IMR-90 (cell line): ENCODE results near the gene A1BG. TPM values are rescaled to one million over a fixed set of nuclear protein-coding genes. Genes with fewer than 3 reads are reported as not detected.

Experiments
- ATAC-seq: fragments of 200-7000 bp; cut with Tn5 transposase; 2 replicates; pipeline ENCODE4 v1.9.1; 2020; ENCODE audit warnings: low read depth, mild to moderate bottlenecking, moderate library complexity
- BruUV-seq: library from RNA; stranded (reverse); fragments of 400-500 nt; replicated peaks from 2 replicates; lab custom pipeline; 2021; lab: Mats Ljungman, UMichigan
- CTCF ChIA-PET: fragments of 300-600 bp; formaldehyde crosslinking; extraction: SDS; loops from one replicate; lab custom pipeline; 2021; ENCODE audit warnings: antibody characterized with exemption; lab: Yijun Ruan, JAX
- POLR2A ChIA-PET: fragments of 300-600 bp; sonication (Branson Sonifier 250); formaldehyde crosslinking; loops from one replicate; lab custom pipeline; 2022; ENCODE audit warnings: antibody characterized with exemption; ENCODE audit not compliant: unreplicated experiment; lab: Charles Lee
- DNase-seq: peaks from one replicate; pipeline ENCODE4 v3.0.0; 2013
- H2AFZ ChIP-seq: replicated peaks from 2 replicates; pipeline ENCODE3; 2013; ENCODE audit warnings: low read length, mild to moderate bottlenecking; ENCODE audit not compliant: poor library complexity
- H2AK5ac ChIP-seq: 2 replicates; pipeline ENCODE4 v1.6.1; 2013; ENCODE audit warnings: low read depth, low read length, inconsistent platforms
- H2AK9ac ChIP-seq: replicated peaks from 2 replicates; pipeline ENCODE3; 2013; ENCODE audit warnings: mild to moderate bottlenecking, low read depth, low read length, moderate library complexity; ENCODE audit not compliant: poor library complexity
- H2BK120ac ChIP-seq: 2 replicates; pipeline ENCODE4 v1.6.1; 2013; ENCODE audit warnings: low read depth, low read length, inconsistent platforms
- H2BK15ac ChIP-seq: 3 replicates; pipeline ENCODE4 v1.6.1; 2013; ENCODE audit warnings: low read depth, low read length, inconsistent platforms
- H2BK20ac ChIP-seq: 2 replicates; pipeline ENCODE4 v1.6.1; 2013; ENCODE audit warnings: low read depth, mild to moderate bottlenecking, inconsistent platforms, low read length, moderate library complexity
- H2BK5ac ChIP-seq: 2 replicates; pipeline ENCODE4 v1.6.1; 2013; ENCODE audit warnings: mild to moderate bottlenecking, low read depth, low read length, inconsistent platforms; ENCODE audit not compliant: poor library complexity, severe bottlenecking
- H3K14ac ChIP-seq: replicated peaks from 2 replicates; pipeline ENCODE4 v1.6.1; 2013; ENCODE audit warnings: low read depth, low read length, inconsistent platforms
- H3K18ac ChIP-seq: 2 replicates; pipeline ENCODE4 v1.6.1; 2013; ENCODE audit warnings: low read depth, low read length, control low read depth
- H3K23ac ChIP-seq: 2 replicates; pipeline ENCODE4 v1.6.1; 2013; ENCODE audit warnings: low read depth, low read length, inconsistent platforms
- H3K27ac ChIP-seq: 2 replicates; pipeline ENCODE4 v1.5.1; 2013; ENCODE audit warnings: mild to moderate bottlenecking, control low read depth, low read length; ENCODE audit not compliant: insufficient read depth
- H3K27me3 ChIP-seq: 2 replicates; pipeline ENCODE4 v1.6.1; 2013; ENCODE audit warnings: low read length; ENCODE audit not compliant: control insufficient read depth, insufficient read depth
- H3K36me3 ChIP-seq: 2 replicates; pipeline ENCODE4 v1.6.1; 2013; ENCODE audit warnings: low read length, mixed read lengths; ENCODE audit not compliant: control insufficient read depth, insufficient read depth
- H3K4ac ChIP-seq: 2 replicates; pipeline ENCODE4 v1.6.1; 2013; ENCODE audit warnings: low read depth, low read length, inconsistent platforms
- H3K4me1 ChIP-seq: 2 replicates; pipeline ENCODE4 v1.6.1; 2013; ENCODE audit warnings: low read length, mixed read lengths; ENCODE audit not compliant: control insufficient read depth, insufficient read depth
- H3K4me2 ChIP-seq: 2 replicates; pipeline ENCODE4 v1.6.1; 2013; ENCODE audit warnings: low read depth, mild to moderate bottlenecking, control low read depth, low read length, moderate library complexity
- H3K4me3 ChIP-seq: 2 replicates; pipeline ENCODE4 v1.5.1; 2013; ENCODE audit warnings: low read depth, mild to moderate bottlenecking, control low read depth, low read length, moderate library complexity; ENCODE audit not compliant: insufficient read depth
- H3K56ac ChIP-seq: 2 replicates; pipeline ENCODE4 v1.6.1; 2013; ENCODE audit warnings: low read length, inconsistent platforms; ENCODE audit not compliant: insufficient read depth; ENCODE audit errors: extremely low read depth
- H3K79me1 ChIP-seq, 2 experiments: 2 replicates each; pipeline ENCODE4 v1.6.1; 2013; ENCODE audit warnings: low read length in 2 of 2, inconsistent platforms in 1 of 2, low read depth in 1 of 2
- H3K9ac ChIP-seq: 2 replicates; pipeline ENCODE4 v1.6.1; 2013; ENCODE audit warnings: low read depth, low read length, control low read depth
- H3K9me1 ChIP-seq: 2 replicates; pipeline ENCODE4 v1.6.1; 2013; ENCODE audit warnings: low read length, inconsistent platforms; ENCODE audit not compliant: insufficient read depth
- H3K9me3 ChIP-seq: 2 replicates; pipeline ENCODE4 v1.6.1; 2013; ENCODE audit warnings: low read length; ENCODE audit not compliant: control insufficient read depth, insufficient read depth
- H4K20me1 ChIP-seq: 2 replicates; pipeline ENCODE4 v1.6.1; 2013; ENCODE audit warnings: low read length, inconsistent platforms; ENCODE audit not compliant: insufficient read depth
- H4K5ac ChIP-seq: 2 replicates; pipeline ENCODE4 v1.6.1; 2013; ENCODE audit warnings: mild to moderate bottlenecking, low read depth, low read length, control low read depth
- H4K8ac ChIP-seq, 2 experiments: 2 replicates each; pipeline ENCODE4 v1.6.1; 2013; ENCODE audit warnings: low read depth in 2 of 2, low read length in 2 of 2, control low read depth in 1 of 2, inconsistent platforms in 1 of 2
- H4K91ac ChIP-seq: 2 replicates; pipeline ENCODE4 v1.6.1; 2013; ENCODE audit warnings: low read depth, low read length, inconsistent platforms; ENCODE audit not compliant: insufficient read depth
- CEBPB ChIP-seq: IDR thresholded peaks from 2 replicates; pipeline ENCODE4 v1.6.1; 2012; ENCODE audit warnings: low read depth, low read length, improper control_type of control experiment
- CHD1 ChIP-seq: IDR thresholded peaks from 2 replicates; pipeline ENCODE4 v1.6.1; 2012; ENCODE audit warnings: low read depth, low read length, improper control_type of control experiment
- FOS ChIP-seq: fragments of 150-350 bp; IDR thresholded peaks from 2 replicates; pipeline ENCODE4 v1.6.1; 2016; ENCODE audit warnings: low read depth, low read length
- MAFK ChIP-seq: IDR thresholded peaks from 2 replicates; pipeline ENCODE4 v1.6.1; 2012; ENCODE audit warnings: low read depth, low read length, improper control_type of control experiment
- MXI1 ChIP-seq: IDR thresholded peaks from 2 replicates; pipeline ENCODE4 v1.6.1; 2012; ENCODE audit warnings: low read depth, mild to moderate bottlenecking, low read length, moderate library complexity, borderline replicate concordance
- POLR2A ChIP-seq: IDR thresholded peaks from 2 replicates; pipeline ENCODE4 v1.6.1; 2012; ENCODE audit warnings: mild to moderate bottlenecking, low read depth, low read length
- RAD21 ChIP-seq: IDR thresholded peaks from 2 replicates; pipeline ENCODE4 v1.6.1; 2012; ENCODE audit warnings: low read length, improper control_type of control experiment
- SMC3 ChIP-seq: fragments of 150-350 bp; IDR thresholded peaks from 2 replicates; pipeline ENCODE4 v1.6.1; 2016; ENCODE audit warnings: low read depth, mild to moderate bottlenecking, antibody characterized with exemption, low read length, moderate library complexity
- WGBS, 2 experiments: methylation state at CpG; one replicate each; pipeline versions ENCODE4 v1.1.5 to v1.1.7; 2013; ENCODE audit warnings: missing lambda C conversion rate in 2 of 2; ENCODE audit not compliant: insufficient read length in 1 of 2; ENCODE audit errors: extremely low coverage in 2 of 2; 5-methylcytosine and 5-hydroxymethylcytosine counted together
- dilution Hi-C: fragments of 300-500 bp; cut with HindIII; formaldehyde crosslinking; loops from one replicate; pipeline ENCODE4 v1.14.3; 2018; ENCODE audit warnings: low sequenced_read_pairs; ENCODE audit not compliant: unreplicated experiment
- in situ Hi-C: fragments of 300-500 bp; cut with MboI; formaldehyde crosslinking; loops from 3 replicates; pipeline ENCODE4 v1.14.3; 2019; ENCODE audit warnings: low sequenced_read_pairs, inconsistent platforms, mixed read lengths
- intact Hi-C: fragments of 100-400 bp; cut with micrococcal nuclease; formaldehyde crosslinking; loops from 2 replicates; pipeline ENCODE4 v1.10.0; 2022
- polyA plus RNA-seq, 3 experiments: library from polyadenylated mRNA; depleted of rRNA; stranded (reverse); fragments of >200 nt; gene quantifications; 2 replicates each; pipeline ENCODE4 v1.2.3, GENCODE V29; 2012; ENCODE audit warnings: low replicate concordance in 1 of 3
- total RNA-seq: library from RNA; depleted of rRNA; stranded (reverse); fragments of >200 nt; gene quantifications from 2 replicates; pipeline ENCODE4 v1.2.3, GENCODE V29; 2012

Gene A1BG
- total and polyA plus RNA-seq, 2 of the 4 experiments (the other 2 are of a cell fraction) = 4.5 to 54.5 TPM

GRCh38 chr19:58367698-58368454 is 14.6 kb upstream of the A1BG start:
- H3K27ac ChIP-seq = no peak overlapping the region
- H3K36me3 ChIP-seq = no peaks in the 10 kb centered on the region
- no peaks in the 10 kb centered on the region for H3K4me1 ChIP-seq
- no peaks in the 10 kb centered on the region for H3K9me1 ChIP-seq
- no peak overlapping the region for H2BK120ac ChIP-seq
- BruUV-seq = no TSS peak
- no peak overlapping the region for H4K5ac ChIP-seq
- dilution Hi-C loops (no loop called here), intact Hi-C loops (no loop called here), in situ Hi-C loops (no loop called here)
- no peak overlapping the region for H4K8ac ChIP-seq
- no peak overlapping the region for H3K23ac ChIP-seq
- no peak overlapping the region for H2BK5ac ChIP-seq
- no peak overlapping the region for H3K18ac ChIP-seq
- ChIA-PET POLR2A (no interaction called here), CTCF (no interaction called here)
- no peaks in the 10 kb centered on the region for H4K20me1 ChIP-seq
- no peak overlapping the region for H2BK15ac ChIP-seq
- H3K14ac ChIP-seq = no peak overlapping the region
- H3K9ac ChIP-seq = no peak overlapping the region
- no peaks in the 10 kb centered on the region for H3K79me1 ChIP-seq
- H3K4ac ChIP-seq = no peak overlapping the region
- no peak overlapping the region for H3K4me2 ChIP-seq
- H2AFZ ChIP-seq = no peak overlapping the region
- no peak for TF ChIP-seq SMC3
- no peak for TF ChIP-seq CEBPB
- no peak for TF ChIP-seq MXI1
- no peak for TF ChIP-seq MAFK
- no peak for TF ChIP-seq POLR2A
- TF ChIP-seq CHD1 = no peak
- no peak for TF ChIP-seq FOS
- TF ChIP-seq RAD21 = no peak
- no peak overlapping the region for H3K4me3 ChIP-seq
- DNase-seq (no peak), ATAC-seq (no peak)
- no peaks in the 10 kb centered on the region for H3K27me3 ChIP-seq
- no peak overlapping the region for H3K56ac ChIP-seq
- no peak overlapping the region for H2BK20ac ChIP-seq
- peaks cover 3% of the 10 kb centered on the region; the same call in 1 of the 2 replicates for H3K9me3 ChIP-seq
- no peak overlapping the region for H4K91ac ChIP-seq
- no peak overlapping the region for H2AK5ac ChIP-seq
- 63% methylated on average over 93 of the region's 106 CpGs; no CpG with 5 or more reads in 1 of the 2 experiments for WGBS, 2 experiments
- no peak overlapping the region for H2AK9ac ChIP-seq
